Measurements from ENCODE around the gene KCTD19.

Gene KCTD19

DNA sequence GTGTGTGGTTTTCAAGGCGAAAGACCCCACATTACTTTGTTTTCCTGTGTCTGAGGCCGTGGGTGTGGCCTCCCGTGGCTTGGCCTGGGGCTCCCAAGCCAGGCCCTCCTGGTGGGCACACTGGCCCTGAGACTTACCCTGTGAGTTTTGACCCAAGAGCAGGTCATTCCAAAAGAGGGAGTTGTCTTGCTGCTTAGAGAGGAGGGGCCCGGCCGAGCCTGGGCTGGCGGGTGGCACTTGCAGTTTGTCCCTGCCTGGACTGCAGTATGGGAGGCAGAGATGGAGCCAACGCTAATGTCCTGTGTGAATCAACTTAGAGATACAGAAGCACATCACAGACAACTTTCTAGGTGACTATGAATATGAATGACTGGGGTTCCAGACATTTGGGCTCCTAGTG is 24.5 kb downstream of the KCTD19 start:
- no peak for DNase-seq (ENCODE audit: low read depth, low spot score)
- no peak overlapping the region for H3K9ac ChIP-seq (ENCODE audit: insufficient read length, low read depth)
- peaks cover 15% of the 10 kb centered on the region for H3K4me1 ChIP-seq (ENCODE audit: insufficient read depth, insufficient read length)
- no peaks in the 10 kb centered on the region for H3K36me3 ChIP-seq (ENCODE audit: insufficient read depth, insufficient read length, low read length)
- TF ChIP-seq SUZ12 (IDR thresholded peaks at IDR 0.05; ENCODE audit: extremely low read depth, insufficient read depth, insufficient read length) = no peak
- TF ChIP-seq YY1 (IDR thresholded peaks at IDR 0.05; ENCODE audit: insufficient read depth, insufficient read length) = no peak
- TF ChIP-seq ZNF274 (IDR thresholded peaks at IDR 0.05; ENCODE audit: low read depth, low read length) = no peak
- no peak overlapping the region for H3K4me3 ChIP-seq (ENCODE audit: insufficient read length, low read depth)
- no peaks in the 10 kb centered on the region for H3K27me3 ChIP-seq (ENCODE audit: insufficient read depth, insufficient read length)
- H3K9me3 ChIP-seq (ENCODE audit: insufficient read depth, low read length) = 0 out of 2 replicates have a peak, but pooled peaks cover 3% of the 10 kb centered on the region

DNA sequence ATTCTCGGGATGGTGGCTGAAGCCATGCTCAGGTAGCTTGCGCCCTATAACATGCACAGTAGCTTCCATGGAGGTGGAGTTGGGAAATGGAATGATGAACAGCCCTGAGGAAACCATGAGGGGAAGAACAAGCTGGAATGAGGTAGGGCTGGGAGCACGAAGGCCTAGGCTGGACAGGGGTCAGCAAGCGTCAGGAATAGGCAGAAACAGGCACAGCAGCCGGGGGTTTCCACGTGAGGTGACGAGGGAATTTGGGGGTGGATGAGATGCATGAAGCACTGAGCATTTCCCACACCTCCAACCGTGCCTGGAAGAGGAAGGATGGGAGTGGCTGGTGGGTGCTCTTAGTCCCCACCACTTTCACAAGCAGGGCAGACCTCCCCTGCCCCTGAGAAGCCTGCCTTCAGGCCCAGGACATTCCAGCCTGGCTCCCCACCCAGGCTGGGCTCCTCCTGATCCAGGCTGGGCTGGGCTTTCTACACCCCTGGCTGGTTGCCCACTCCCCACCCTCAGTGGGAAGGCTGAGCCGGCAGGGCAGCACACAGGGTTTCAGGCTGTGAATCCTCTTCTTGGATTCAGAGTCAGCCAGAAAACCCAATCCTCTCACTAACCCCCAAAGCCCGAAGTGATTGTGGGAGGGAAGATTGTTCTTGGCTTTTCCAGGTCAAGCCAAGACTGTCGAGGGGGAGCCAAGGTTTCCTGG is 25.3 kb downstream of the KCTD19 start:
- H3K4me1 ChIP-seq (ENCODE audit: insufficient read depth, insufficient read length) = peaks cover 15% of the 10 kb centered on the region
- no peak overlapping the region for H3K9ac ChIP-seq (ENCODE audit: insufficient read length, low read depth)
- no peaks in the 10 kb centered on the region for H3K27me3 ChIP-seq (ENCODE audit: insufficient read depth, insufficient read length)
- DNase-seq (ENCODE audit: low read depth, low spot score) = no peak
- no peaks in the 10 kb centered on the region for H3K36me3 ChIP-seq (ENCODE audit: insufficient read depth, insufficient read length, low read length)
- H3K4me3 ChIP-seq (ENCODE audit: insufficient read length, low read depth) = no peak overlapping the region
- H3K9me3 ChIP-seq (ENCODE audit: insufficient read depth, low read length) = 0 out of 2 replicates have a peak, but pooled peaks cover 3% of the 10 kb centered on the region
- TF ChIP-seq YY1 (IDR thresholded peaks at IDR 0.05; ENCODE audit: insufficient read depth, insufficient read length) (no peak), ZNF274 (IDR thresholded peaks at IDR 0.05; ENCODE audit: low read depth, low read length) (no peak), SUZ12 (IDR thresholded peaks at IDR 0.05; ENCODE audit: extremely low read depth, insufficient read depth, insufficient read length) (no peak)

DNA sequence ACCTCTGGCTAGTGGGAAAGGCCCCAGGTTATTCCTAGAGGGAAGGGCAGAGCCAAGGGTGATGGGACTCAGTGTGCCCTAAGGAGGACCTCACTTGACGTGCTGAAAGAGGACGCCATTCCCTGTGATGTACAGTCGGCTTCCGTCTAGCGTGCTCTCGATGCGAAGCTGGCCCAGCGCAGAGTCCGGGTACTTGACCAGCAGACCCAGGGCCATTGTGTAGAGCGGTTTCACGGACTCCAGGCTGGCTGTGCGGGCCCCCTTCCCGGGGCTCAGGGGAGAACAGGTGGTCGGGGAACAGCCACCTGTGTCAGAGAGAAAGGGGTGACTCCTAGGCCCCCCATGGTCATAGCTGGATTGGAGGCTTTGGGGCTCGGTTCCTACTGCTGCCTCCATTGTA is 27.3 kb downstream of the KCTD19 start:
- H3K4me3 ChIP-seq (ENCODE audit: insufficient read length, low read depth) = no peak overlapping the region
- no peaks in the 10 kb centered on the region for H3K9me3 ChIP-seq (ENCODE audit: insufficient read depth, low read length)
- peaks cover 15% of the 10 kb centered on the region for H3K4me1 ChIP-seq (ENCODE audit: insufficient read depth, insufficient read length)
- TF ChIP-seq YY1 (IDR thresholded peaks at IDR 0.05; ENCODE audit: insufficient read depth, insufficient read length) (no peak), SUZ12 (IDR thresholded peaks at IDR 0.05; ENCODE audit: extremely low read depth, insufficient read depth, insufficient read length) (no peak), ZNF274 (IDR thresholded peaks at IDR 0.05; ENCODE audit: low read depth, low read length) (no peak)
- H3K9ac ChIP-seq (ENCODE audit: insufficient read length, low read depth) = no peak overlapping the region
- H3K36me3 ChIP-seq (ENCODE audit: insufficient read depth, insufficient read length, low read length) = no peaks in the 10 kb centered on the region
- no peaks in the 10 kb centered on the region for H3K27me3 ChIP-seq (ENCODE audit: insufficient read depth, insufficient read length)
- DNase-seq (ENCODE audit: low read depth, low spot score) = no peak

GRCh38 chr16:67298277-67298676 is 28.3 kb downstream of the KCTD19 start:
- Histone ChIP-seq H3K9me3 (ENCODE audit: insufficient read depth, low read length) (no peaks in the 10 kb centered on the region), H3K9ac (ENCODE audit: insufficient read length, low read depth) (no peak overlapping the region), H3K4me3 (ENCODE audit: insufficient read length, low read depth) (no peak overlapping the region), H3K27me3 (ENCODE audit: insufficient read depth, insufficient read length) (no peaks in the 10 kb centered on the region), H3K36me3 (ENCODE audit: insufficient read depth, insufficient read length, low read length) (no peaks in the 10 kb centered on the region), H3K4me1 (ENCODE audit: insufficient read depth, insufficient read length) (peaks cover 15% of the 10 kb centered on the region)
- TF ChIP-seq SUZ12 (IDR thresholded peaks at IDR 0.05; ENCODE audit: extremely low read depth, insufficient read depth, insufficient read length) = no peak
- no peak for TF ChIP-seq ZNF274 (IDR thresholded peaks at IDR 0.05; ENCODE audit: low read depth, low read length)
- TF ChIP-seq YY1 (IDR thresholded peaks at IDR 0.05; ENCODE audit: insufficient read depth, insufficient read length) = no peak
- DNase-seq (ENCODE audit: low read depth, low spot score) = no peak

- Histone ChIP-seq H3K27me3 (ENCODE audit: insufficient read depth, insufficient read length) (no peaks in the 10 kb centered on the region), H3K4me3 (ENCODE audit: insufficient read length, low read depth) (no peak overlapping the region), H3K36me3 (ENCODE audit: insufficient read depth, insufficient read length, low read length) (no peaks in the 10 kb centered on the region), H3K9ac (ENCODE audit: insufficient read length, low read depth) (no peak overlapping the region), H3K4me1 (ENCODE audit: insufficient read depth, insufficient read length) (peaks cover 3% of the 10 kb centered on the region), H3K9me3 (ENCODE audit: insufficient read depth, low read length) (no peaks in the 10 kb centered on the region)
- DNase-seq (ENCODE audit: low read depth, low spot score) = no peak
- TF ChIP-seq SUZ12 (IDR thresholded peaks at IDR 0.05; ENCODE audit: extremely low read depth, insufficient read depth, insufficient read length) (no peak), ZNF274 (IDR thresholded peaks at IDR 0.05; ENCODE audit: low read depth, low read length) (no peak), YY1 (IDR thresholded peaks at IDR 0.05; ENCODE audit: insufficient read depth, insufficient read length) (no peak)
These were observed 30.1 kb downstream of the KCTD19 start for GRCh38 chr16:67296420-67296819.

DNA sequence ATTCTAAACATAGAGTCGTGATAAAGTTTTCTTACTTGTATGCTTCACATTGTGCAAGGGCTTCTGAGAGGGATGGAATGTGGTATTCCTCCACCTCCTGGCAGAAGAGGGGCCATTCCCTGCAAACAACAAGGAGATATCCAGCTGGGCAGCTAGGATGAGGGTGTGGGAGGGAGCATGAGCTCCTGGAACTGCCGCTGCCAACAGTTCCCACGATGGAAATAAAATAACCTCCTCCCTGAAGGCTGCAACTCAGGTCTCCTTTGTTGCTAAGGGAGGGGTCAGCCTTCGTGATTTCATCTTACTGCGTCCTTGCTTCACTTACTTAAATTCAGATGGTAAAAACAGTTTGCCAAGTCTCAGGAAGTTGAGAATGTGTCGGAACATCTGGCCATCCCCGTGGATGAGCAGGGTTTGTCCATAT is 31.6 kb downstream of the KCTD19 start:
- no peaks in the 10 kb centered on the region for H3K36me3 ChIP-seq (ENCODE audit: insufficient read depth, insufficient read length, low read length)
- H3K4me3 ChIP-seq (ENCODE audit: insufficient read length, low read depth) = no peak overlapping the region
- DNase-seq (ENCODE audit: low read depth, low spot score) = no peak
- no peaks in the 10 kb centered on the region for H3K4me1 ChIP-seq (ENCODE audit: insufficient read depth, insufficient read length)
- TF ChIP-seq SUZ12 (IDR thresholded peaks at IDR 0.05; ENCODE audit: extremely low read depth, insufficient read depth, insufficient read length) (no peak), YY1 (IDR thresholded peaks at IDR 0.05; ENCODE audit: insufficient read depth, insufficient read length) (no peak)
- no peaks in the 10 kb centered on the region for H3K9me3 ChIP-seq (ENCODE audit: insufficient read depth, low read length)
- H3K27me3 ChIP-seq (ENCODE audit: insufficient read depth, insufficient read length) = no peaks in the 10 kb centered on the region
- H3K9ac ChIP-seq (ENCODE audit: insufficient read length, low read depth) = no peak overlapping the region

DNA sequence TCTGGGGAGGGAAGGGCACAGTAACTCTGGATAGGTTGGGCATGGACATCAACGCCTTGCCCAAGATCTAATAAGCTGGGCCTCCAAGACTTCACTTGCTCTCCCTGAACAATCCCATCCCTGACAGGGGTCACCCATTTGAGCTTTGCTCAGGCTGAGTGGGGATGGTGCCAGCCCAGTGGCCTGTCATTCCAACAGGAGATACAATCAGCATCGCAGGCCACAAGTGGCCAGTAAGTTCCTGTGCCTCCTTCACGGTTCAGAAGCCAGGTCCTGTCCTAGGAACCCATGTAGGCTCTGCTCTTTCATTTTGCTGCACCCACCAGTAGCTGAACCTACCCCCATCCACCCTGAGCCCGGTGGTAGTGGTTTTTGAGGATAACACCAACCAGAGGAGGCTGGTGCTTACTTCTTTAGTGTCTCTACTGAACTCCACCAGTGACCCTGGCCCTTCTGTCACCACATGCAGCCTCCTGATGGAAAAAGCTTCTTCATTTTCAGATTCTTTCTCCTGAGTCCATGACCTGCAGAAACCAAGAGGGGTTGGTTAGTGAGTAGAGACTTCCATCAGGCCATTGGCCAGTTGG is 32.3 kb downstream of the KCTD19 start:
- no peak for TF ChIP-seq YY1 (IDR thresholded peaks at IDR 0.05; ENCODE audit: insufficient read depth, insufficient read length)
- no peak for TF ChIP-seq SUZ12 (IDR thresholded peaks at IDR 0.05; ENCODE audit: extremely low read depth, insufficient read depth, insufficient read length)
- no peak for TF ChIP-seq ZNF274 (IDR thresholded peaks at IDR 0.05; ENCODE audit: low read depth, low read length)
- Histone ChIP-seq H3K27me3 (ENCODE audit: insufficient read depth, insufficient read length) (no peaks in the 10 kb centered on the region), H3K9ac (ENCODE audit: insufficient read length, low read depth) (no peak overlapping the region), H3K36me3 (ENCODE audit: insufficient read depth, insufficient read length, low read length) (no peaks in the 10 kb centered on the region), H3K4me1 (ENCODE audit: insufficient read depth, insufficient read length) (peaks cover 2% of the 10 kb centered on the region), H3K9me3 (ENCODE audit: insufficient read depth, low read length) (no peaks in the 10 kb centered on the region), H3K4me3 (ENCODE audit: insufficient read length, low read depth) (no peak overlapping the region)
- no peak for DNase-seq (ENCODE audit: low read depth, low spot score)
